GM23338 (cell line): Measurements from ENCODE around the gene ZNF397.

Experiments used
- CREB1 ChIP-seq: fragments of 250-450 bp; sonication (Bioruptor Pico); IDR thresholded peaks from 2 replicates; pipeline ENCODE4 v1.5.0; 2020; ENCODE audit warnings: low read depth, mild to moderate bottlenecking, moderate library complexity
- EZH2 ChIP-seq: fragments of 200-600 bp; sonication (generic); IDR thresholded peaks from one replicate; pipeline ENCODE4 v1.8.0; 2017; ENCODE audit warnings: antibody characterized with exemption, mild to moderate bottlenecking, low read depth; ENCODE audit not compliant: unreplicated experiment
- EZH2phosphoT487 ChIP-seq: fragments of 200-600 bp; sonication (generic); IDR thresholded peaks from one replicate; pipeline ENCODE4 v1.8.1; 2018; ENCODE audit warnings: antibody characterized with exemption; ENCODE audit not compliant: unreplicated experiment
- POLR2AphosphoS5 ChIP-seq: IDR thresholded peaks from 2 replicates; pipeline ENCODE4 v1.6.1; 2016; ENCODE audit warnings: antibody characterized with exemption, low read depth
- TF ChIP-seq, protein P1 (sequence below), 2 experiments: fragments of 200-600 bp in 1 of 2; sonication (generic) in 1 of 2; conservative IDR thresholded peaks; 2 replicates each; pipeline versions ENCODE4 v1.5.1 to v1.6.1; 2016 to 2017; ENCODE audit warnings: antibody characterized with exemption in 2 of 2, low read depth in 2 of 2, mild to moderate bottlenecking in 2 of 2, moderate library complexity in 1 of 2
- TF ChIP-seq, protein P2 (sequence below): fragments of 250-450 bp; sonication (Bioruptor Pico); IDR thresholded peaks from 2 replicates; pipeline ENCODE4 v1.5.0; 2020; ENCODE audit warnings: mild to moderate bottlenecking, moderate library complexity

GRCh38 chr18:35256947-35257346 is 16.1 kb downstream of the ZNF397 start:
- TF ChIP-seq, protein P1, sequence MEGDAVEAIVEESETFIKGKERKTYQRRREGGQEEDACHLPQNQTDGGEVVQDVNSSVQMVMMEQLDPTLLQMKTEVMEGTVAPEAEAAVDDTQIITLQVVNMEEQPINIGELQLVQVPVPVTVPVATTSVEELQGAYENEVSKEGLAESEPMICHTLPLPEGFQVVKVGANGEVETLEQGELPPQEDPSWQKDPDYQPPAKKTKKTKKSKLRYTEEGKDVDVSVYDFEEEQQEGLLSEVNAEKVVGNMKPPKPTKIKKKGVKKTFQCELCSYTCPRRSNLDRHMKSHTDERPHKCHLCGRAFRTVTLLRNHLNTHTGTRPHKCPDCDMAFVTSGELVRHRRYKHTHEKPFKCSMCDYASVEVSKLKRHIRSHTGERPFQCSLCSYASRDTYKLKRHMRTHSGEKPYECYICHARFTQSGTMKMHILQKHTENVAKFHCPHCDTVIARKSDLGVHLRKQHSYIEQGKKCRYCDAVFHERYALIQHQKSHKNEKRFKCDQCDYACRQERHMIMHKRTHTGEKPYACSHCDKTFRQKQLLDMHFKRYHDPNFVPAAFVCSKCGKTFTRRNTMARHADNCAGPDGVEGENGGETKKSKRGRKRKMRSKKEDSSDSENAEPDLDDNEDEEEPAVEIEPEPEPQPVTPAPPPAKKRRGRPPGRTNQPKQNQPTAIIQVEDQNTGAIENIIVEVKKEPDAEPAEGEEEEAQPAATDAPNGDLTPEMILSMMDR (conservative IDR thresholded peaks at IDR 0.05; ENCODE audit: low read depth in 2 of 2), result no peak
- TF ChIP-seq POLR2AphosphoS5 (no peak), EZH2phosphoT487 (no peak), CREB1 (CRISPR knock-in tag) (no peak), EZH2 (no peak)
- TF ChIP-seq, protein P2, sequence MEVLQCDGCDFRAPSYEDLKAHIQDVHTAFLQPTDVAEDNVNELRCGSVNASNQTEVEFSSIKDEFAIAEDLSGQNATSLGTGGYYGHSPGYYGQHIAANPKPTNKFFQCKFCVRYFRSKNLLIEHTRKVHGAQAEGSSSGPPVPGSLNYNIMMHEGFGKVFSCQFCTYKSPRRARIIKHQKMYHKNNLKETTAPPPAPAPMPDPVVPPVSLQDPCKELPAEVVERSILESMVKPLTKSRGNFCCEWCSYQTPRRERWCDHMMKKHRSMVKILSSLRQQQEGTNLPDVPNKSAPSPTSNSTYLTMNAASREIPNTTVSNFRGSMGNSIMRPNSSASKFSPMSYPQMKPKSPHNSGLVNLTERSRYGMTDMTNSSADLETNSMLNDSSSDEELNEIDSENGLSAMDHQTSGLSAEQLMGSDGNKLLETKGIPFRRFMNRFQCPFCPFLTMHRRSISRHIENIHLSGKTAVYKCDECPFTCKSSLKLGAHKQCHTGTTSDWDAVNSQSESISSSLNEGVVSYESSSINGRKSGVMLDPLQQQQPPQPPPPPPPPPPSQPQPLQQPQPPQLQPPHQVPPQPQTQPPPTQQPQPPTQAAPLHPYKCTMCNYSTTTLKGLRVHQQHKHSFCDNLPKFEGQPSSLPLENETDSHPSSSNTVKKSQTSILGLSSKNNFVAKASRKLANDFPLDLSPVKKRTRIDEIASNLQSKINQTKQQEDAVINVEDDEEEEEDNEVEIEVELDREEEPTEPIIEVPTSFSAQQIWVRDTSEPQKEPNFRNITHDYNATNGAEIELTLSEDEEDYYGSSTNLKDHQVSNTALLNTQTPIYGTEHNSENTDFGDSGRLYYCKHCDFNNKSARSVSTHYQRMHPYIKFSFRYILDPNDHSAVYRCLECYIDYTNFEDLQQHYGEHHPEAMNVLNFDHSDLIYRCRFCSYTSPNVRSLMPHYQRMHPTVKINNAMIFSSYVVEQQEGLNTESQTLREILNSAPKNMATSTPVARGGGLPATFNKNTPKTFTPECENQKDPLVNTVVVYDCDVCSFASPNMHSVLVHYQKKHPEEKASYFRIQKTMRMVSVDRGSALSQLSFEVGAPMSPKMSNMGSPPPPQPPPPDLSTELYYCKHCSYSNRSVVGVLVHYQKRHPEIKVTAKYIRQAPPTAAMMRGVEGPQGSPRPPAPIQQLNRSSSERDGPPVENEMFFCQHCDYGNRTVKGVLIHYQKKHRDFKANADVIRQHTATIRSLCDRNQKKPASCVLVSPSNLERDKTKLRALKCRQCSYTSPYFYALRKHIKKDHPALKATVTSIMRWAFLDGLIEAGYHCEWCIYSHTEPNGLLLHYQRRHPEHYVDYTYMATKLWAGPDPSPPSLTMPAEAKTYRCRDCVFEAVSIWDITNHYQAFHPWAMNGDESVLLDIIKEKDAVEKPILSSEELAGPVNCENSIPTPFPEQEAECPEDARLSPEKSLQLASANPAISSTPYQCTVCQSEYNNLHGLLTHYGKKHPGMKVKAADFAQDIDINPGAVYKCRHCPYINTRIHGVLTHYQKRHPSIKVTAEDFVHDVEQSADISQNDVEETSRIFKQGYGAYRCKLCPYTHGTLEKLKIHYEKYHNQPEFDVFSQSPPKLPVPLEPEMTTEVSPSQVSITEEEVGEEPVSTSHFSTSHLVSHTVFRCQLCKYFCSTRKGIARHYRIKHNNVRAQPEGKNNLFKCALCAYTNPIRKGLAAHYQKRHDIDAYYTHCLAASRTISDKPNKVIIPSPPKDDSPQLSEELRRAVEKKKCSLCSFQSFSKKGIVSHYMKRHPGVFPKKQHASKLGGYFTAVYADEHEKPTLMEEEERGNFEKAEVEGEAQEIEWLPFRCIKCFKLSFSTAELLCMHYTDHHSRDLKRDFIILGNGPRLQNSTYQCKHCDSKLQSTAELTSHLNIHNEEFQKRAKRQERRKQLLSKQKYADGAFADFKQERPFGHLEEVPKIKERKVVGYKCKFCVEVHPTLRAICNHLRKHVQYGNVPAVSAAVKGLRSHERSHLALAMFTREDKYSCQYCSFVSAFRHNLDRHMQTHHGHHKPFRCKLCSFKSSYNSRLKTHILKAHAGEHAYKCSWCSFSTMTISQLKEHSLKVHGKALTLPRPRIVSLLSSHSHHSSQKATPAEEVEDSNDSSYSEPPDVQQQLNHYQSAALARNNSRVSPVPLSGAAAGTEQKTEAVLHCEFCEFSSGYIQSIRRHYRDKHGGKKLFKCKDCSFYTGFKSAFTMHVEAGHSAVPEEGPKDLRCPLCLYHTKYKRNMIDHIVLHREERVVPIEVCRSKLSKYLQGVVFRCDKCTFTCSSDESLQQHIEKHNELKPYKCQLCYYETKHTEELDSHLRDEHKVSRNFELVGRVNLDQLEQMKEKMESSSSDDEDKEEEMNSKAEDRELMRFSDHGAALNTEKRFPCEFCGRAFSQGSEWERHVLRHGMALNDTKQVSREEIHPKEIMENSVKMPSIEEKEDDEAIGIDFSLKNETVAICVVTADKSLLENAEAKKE (CRISPR knock-in tag), result no peak
